NCI-H128 (cell line): ENCODE measurements around the gene CLPTM1.
"Not testable (repeated sequence)": the region's sequence is repeated elsewhere in the genome, so short reads cannot be mapped to it uniquely, and the experiment has no call there.

Source experiments
- DNase-seq: peaks from one replicate; lab custom pipeline; 2025; ENCODE audit not compliant: unreplicated experiment; lab: John Stamatoyannopoulos, UW

Gene CLPTM1

DNA sequence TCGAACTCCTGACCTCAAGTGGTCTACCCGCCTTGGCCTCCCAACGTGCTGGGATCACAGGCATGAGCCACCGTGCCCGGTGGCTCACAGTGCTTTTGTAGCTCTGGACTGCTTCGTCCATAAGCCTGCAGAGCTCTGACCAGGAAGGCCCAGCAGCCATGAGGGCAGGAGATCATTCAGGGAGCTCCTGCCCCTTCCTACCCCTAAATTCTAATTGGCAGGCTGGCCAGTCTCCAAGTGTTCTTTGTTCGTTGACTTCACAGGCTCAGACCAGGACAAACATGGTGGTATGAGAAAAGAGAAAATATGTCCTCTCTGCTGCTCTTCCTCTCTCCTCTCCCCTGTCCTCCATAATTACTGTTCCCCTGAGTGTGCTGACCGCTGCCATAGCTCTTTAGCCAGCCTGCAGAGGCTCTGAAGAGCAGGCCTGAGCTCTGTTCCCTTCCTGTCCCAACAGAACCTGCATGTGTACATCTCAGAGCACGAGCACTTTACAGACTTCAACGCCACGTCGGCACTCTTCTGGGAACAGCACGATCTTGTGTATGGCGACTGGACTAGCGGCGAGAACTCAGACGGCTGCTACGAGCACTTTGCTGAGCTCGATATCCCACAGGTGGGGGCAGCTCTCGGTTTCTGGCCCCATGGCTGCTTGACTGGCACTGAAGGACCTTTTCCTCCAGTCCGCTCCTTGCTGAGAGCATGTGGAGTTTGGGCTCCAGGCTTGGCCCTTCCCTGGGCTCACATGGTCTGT is 19.0 kb downstream of the CLPTM1 start:
- DNase-seq: no peak

DNA sequence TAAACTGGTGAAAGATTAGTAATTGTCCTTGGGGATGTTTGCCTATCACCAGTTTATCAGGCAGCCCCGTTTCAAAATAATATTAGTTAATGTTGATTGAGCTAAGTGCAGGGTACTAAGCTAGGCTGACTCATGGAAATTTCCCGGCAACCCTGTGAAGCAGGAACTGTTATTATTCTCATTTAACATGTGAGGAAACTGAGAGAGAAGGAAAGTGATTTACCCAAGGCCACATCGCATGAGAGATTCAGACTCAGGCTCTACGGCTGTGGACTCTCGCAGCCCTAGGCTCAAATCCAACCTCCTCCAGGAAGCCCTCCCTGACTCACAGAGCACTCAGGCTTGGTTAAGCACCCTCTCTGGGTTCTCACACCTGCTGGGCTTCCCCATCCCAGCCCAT is 19.7 kb downstream of the CLPTM1 start:
- DNase-seq: no peak

DNA sequence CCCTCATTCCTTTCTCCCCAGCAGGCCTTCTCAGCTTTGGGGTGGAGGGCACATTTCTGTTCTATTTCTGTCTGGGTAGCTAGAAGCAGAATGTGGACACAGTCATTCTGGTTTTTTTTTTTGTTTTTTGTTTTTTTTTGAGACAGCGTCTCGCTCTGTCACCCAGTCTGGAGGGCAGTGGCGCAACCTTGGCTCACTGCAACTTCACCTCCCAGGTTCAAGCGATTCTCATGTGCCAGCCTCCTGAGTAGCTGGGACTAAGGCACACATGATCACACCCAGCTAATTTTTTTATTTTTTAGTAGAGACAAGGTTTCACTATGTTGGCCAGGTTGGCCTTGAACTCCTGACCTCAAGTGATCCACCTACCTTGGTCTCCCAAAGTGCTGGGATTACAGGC is 20.3 kb downstream of the CLPTM1 start:
- no peak for DNase-seq

DNA sequence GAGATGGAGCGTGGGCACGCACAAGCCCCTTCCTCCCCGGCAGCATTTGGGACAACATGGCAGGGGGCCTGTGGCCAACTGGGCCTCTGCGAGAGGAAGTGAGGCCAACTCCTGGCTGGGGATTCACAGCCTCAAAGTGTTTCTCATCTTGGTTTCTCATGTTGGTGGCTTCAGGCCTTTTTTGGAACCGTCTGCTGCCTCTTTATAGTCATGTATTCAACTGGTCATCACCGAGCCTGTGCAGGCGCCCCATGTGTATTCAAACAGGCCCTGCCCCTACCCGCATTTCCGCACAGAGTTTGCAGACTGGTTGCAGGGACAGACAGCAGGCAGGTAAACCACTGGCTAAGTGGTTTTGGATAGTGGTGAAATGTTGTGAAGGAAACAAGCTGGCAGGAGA is 28.8 kb downstream of the CLPTM1 start:
- DNase-seq: no peak

DNA sequence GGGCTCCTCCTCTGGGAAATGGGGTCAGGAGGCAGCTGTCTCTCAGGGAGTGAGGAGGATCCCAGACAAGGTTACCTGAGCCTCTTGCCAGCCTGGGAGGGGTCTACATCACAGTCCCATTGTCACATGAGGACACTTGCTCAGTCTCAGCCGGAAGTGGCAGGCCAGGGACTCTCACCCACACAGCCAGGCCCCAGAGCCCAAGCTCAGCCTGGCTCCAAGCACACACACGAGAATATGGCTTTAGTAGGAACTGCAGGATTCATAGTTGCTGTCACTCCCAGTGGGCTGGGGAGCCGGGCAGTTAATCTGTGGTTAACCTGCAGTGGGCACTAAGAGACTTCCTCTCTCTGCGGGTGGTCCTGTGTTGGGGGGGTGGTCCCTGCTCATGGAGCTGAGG is 30.3 kb downstream of the CLPTM1 start:
- DNase-seq: no peak

DNA sequence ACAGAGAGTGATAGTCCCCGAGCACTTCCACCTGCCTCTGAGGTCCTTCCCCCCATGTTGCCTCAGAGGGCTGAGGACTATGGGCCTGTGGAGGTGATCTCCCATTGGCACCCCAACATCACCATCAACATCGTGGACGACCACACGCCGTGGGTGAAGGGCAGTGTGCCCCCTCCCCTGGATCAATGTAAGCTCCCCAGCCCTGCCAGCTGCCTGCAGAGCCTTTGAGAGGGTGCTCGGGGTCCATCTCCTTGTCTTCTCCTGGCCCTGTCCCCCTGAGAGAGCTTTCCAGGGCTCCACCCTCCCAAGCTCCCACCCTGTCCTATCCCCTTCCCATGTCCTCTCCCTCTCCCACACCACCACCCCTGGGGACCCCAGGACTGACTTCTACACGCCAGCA is 31.2 kb downstream of the CLPTM1 start:
- DNase-seq: no peak

DNA sequence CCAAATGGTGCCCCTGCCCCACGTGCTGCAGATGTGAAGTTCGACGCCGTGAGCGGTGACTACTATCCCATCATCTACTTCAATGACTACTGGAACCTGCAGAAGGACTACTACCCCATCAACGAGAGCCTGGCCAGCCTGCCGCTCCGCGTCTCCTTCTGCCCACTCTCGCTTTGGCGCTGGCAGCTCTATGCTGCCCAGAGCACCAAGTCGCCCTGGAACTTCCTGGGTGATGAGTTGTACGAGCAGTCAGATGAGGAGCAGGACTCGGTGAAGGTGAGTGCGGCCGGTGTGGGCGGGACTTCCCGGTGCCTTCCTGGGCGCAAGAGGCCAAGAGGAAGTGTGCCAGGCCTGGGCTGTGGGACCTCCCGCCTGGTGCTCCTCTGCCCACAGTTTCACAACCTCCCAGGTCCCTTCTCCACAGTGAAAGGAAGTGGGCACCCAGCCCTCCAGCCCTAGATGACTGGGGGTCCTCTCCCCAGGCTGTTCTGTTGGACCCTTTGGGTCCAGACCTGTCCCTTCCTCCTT is 32.0 kb downstream of the CLPTM1 start:
- no peak for DNase-seq

DNA sequence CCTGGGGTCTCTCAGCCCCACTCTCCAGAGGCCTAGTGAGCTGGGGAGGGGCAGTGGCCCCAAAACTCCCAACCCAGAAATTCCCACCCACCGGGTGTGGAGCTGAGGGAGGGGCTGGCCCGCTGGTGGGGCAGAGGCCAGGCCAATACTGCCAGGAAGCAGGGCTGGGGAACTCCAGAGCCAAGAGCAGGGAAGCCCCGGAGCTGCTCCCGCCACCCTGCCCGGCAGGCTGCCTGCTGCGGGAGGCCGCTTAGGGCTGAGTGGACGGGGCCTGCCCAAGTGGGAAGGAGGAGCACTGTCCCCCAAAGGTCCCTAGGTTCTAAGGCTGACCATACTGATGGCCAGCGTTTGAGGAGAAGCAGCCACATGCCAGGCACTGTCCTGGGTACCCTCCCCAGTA is 33.1 kb downstream of the CLPTM1 start:
- no peak for DNase-seq

DNA sequence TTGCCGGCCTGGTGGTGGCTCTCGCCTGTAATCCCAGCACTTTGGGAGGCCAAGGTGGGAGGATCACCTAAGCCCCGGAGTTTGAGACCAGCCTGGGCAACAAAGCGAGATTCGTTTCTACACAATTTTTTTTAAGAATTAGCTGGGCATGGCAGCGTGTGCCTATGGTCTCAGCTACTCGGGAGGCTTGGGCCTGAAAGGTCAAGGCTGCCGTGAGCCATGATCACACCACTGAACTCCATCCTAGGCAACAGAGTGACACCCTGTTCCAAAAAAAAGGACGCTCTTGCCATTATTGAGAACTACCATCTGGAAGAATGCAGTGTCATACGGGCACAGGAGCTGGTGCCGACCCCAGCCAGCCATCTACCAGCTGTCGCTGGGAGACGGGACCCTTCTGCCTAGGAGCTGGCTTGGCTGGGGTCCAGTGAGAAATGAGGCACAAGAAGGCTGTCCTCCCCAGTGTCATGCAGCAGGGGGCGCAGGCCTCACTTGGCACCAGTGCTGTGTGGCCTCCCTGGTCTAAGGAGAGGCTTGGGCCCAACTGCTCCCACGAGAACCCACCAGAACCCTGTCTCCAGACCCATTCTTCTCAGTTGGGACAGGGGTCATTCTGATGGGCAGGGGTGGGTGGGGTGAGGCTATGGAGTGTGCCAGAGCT is 33.8 kb downstream of the CLPTM1 start:
- DNase-seq: no peak

DNA sequence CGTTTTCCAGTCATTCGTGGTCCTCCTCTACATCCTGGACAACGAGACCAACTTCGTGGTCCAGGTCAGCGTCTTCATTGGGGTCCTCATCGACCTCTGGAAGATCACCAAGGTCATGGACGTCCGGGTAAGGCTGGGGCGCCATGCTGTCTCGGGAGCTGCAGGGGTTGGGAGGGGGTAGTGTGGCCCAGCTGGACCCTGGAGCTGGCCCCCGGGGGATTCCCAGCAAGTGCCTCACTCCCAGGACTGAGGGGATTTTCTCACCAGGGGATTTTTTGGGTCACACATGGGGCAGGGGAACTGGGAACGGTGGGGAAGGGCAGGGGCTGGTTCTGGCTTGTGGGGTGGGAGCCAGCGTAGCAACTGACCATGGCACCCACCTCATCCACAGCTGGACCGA is 35.3 kb downstream of the CLPTM1 start:
- no peak for DNase-seq

DNA sequence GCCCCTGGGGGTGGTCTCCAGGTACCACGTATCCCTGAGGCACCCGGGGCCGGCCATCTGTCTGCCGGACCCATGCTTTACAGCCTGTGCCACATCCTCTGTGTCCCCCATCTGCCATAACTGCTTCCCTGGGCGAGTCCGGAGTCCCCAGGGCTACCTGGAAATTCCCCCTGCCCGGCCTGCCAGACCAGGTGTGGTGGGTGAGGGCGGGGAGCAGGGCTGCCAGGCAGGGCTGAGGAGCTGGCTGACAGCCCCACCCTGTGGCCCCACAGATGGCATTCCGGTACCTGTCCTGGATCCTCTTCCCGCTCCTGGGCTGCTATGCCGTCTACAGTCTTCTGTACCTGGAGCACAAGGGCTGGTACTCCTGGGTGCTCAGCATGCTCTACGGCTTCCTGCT is 35.8 kb downstream of the CLPTM1 start:
- no peak for DNase-seq

DNA sequence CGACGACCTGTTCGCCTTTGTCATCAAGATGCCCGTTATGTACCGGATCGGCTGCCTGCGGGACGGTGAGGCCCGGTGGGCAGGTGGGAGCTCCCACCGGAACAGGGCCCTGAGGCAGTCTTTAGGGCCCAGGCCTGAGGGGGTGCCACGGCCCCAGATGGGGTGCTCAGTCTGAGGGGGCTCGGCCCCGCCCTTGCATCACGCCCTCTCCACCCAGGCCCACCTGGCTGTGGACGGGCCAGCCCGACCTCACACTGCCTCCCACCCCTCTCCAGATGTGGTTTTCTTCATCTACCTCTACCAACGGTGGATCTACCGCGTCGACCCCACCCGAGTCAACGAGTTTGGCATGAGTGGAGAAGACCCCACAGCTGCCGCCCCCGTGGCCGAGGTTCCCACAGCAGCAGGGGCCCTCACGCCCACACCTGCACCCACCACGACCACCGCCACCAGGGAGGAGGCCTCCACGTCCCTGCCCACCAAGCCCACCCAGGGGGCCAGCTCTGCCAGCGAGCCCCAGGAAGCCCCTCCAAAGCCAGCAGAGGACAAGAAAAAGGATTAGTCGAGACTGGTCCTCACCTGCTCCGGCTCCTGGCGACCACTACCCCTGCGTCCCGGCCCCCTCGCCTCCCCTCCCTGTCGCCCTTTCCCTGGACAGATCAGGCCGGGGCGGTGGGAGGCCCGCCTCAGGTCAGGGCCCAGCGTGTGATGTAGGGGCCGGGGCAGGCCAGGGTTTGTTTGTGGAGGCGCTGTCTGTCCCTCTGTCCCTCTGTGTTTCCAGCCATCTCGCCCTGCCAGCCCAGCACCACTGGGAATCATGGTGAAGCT is 37.4 kb downstream of the CLPTM1 start:
- DNase-seq: no peak

DNA sequence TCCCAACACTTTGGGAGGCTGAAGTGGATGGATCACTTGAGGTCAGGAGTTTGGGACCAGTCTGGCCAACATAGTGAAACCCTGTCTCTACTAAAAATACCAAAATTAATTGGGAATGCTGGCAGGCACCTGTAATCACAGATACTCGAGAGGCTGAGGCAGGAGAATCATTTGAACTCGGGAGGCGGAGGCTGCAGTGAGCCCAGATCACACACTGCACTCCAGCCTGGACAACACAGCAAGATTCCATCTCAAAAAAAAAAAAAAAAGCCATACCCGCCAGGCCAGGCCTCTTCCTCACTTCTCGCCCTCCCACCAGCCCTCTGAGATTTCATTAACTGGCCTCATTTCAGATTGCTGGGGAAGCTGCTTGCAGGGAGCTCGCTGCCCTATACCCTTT is 38.3 kb downstream of the CLPTM1 start:
- no peak for DNase-seq

DNA sequence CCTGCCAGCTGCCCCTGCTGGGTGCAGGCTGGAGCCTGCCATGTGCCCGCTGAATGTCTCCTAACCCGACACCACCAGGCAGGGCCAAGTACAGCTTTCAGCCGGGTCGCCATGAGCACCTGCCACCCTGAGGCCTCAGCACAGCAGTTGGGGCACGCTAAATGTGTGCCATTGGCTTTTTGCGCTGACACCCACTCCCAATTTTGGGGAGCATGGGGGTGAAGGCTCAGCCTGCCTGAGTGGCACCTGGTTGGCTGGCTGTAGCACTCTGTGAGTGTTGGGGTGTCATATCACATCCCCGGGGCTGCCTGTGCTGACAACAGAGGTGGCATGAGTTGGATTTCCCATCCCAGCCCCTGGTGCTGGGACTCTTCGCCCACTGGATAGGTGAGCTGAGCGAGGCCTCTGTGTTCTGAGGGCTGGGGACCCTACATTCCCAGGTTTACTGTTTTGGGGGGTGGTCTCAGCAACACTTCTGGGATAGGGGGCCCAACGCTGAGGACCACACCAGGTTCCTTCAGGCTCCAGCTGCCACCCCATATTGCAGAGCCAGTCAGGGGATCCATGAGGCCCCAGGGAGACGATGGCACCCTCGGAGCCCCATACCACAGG is 38.9 kb downstream of the CLPTM1 start:
- DNase-seq: no peak

DNA sequence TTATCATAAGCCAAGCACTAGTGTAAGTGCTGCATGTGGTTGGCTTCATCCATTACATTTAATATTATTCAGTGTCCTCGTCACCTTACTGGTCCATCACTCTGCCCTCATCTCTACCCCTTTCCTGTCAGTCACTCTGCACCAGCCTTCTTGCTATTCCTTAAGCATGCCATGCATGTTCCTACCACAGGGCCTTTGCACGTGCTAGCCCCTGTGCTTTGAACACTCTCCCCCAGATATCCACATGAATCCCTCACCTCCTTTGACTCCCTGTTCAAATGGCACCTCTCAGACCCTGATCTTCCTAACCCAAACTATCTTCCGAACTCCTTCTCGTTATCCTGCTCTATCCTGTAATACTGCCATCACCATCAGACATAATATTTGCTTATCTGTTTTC is 42.8 kb downstream of the CLPTM1 start:
- no peak for DNase-seq

DNA sequence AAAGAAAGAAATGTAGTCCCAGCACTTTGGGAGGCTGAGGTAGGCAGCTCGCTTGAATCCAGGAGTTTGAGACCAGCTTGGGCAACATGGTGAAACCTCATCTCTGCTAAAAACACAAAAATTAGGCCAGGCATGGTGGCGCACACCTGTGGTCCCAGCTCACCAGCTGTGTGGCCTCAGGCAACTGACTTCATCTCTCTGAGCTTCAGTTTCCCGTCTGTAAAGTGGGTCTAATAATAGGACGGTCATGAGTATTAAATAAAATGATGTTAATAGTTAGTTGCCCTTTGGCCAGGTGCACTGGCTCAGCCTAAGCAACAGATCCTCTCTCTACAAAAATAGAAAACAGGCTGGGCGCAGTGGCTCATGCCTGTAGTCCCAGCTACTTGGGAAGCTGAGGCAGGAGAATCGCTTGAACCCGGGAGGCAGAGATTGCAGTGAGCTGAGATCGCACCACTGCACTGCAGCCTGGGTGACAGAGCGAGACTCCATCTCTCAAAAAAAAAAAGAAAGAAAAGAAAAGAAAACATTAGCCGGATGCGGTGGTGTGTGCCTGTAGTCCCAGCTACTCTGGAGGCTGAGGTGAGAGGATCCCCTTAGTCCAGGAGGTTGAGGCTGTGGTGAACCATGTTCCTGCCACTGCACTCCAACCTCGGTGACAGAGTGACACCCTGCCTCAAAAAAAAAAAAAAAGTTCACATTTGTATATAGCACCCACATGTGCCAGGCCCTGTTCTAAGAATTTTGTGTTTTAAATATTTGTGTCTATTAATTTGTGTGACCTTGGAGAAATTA is 44.1 kb downstream of the CLPTM1 start:
- DNase-seq: not testable (repeated sequence)

DNA sequence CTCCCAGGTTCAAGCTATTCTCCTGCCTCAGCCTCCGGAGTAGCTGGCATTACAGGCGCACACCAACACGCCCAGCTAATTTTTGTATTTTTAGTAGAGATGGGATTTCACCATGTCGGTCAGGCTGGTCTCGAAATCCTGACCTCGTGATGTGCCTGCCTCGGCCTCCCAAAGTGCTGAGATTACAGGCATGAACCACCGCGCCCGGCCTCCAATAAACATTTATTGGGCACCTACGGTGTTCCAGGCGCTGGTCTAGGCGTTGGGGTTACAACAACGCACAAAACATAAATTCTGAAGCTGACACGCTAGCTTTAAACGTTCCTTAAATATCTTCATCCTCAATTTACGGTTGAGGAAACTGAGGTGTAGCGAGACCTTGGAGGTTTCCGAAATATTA is 45.5 kb downstream of the CLPTM1 start:
- DNase-seq: not testable (repeated sequence)

DNA sequence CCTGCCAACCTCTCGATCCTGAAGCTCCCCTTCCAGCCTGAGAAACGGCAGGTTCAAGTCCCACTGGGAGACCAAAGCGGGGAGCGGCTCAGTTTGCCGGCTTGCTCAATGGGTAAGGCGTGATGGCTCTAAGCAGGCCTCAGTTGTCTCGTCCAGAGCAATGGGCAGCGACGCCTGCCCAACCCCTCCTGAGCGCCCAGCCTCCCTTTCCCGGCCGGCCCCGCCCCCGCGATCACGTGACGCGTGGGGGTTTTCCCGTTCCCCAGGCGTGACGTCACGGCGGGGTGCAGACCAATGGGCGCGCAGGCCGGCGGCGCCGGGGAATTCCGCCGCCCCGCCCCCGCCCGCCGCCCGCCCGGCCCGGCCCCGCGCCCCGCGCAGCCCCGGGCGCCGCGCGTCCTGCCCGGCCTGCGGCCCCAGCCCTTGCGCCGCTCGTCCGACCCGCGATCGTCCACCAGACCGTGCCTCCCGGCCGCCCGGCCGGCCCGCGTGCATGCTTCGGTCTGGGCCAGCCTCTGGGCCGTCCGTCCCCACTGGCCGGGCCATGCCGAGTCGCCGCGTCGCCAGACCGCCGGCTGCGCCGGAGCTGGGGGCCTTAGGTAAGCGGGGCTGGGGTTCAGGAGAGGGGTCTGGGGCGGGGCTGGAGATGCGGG is 46.0 kb downstream of the CLPTM1 start, which contains the start of gene RELB:
RELB (plus strand) TSS at position 378 of the 653 bp plus-strand sequence; CDS start at position 494, 116 bp downstream.
- peak; percentile 68 for DNase-seq

DNA sequence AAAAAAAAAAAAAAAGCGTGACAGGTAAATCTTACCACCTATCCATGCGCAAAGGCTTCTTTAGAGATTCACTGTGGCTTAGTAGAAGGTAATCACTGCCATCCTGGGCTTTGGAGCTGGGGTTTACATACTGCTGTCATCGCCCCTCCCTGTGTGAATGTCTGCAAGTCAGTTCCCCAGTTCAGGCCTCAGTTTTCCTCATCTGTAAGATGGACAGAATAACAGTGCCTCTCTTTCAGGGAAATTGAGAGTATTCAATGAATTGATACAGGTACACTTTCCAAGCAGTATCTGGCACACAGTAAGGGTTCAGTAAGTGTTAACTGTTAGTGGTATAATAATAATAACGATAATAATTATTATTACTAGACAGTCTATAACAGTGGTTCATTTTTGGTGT is 48.3 kb downstream of the CLPTM1 start:
- DNase-seq: no peak

DNA sequence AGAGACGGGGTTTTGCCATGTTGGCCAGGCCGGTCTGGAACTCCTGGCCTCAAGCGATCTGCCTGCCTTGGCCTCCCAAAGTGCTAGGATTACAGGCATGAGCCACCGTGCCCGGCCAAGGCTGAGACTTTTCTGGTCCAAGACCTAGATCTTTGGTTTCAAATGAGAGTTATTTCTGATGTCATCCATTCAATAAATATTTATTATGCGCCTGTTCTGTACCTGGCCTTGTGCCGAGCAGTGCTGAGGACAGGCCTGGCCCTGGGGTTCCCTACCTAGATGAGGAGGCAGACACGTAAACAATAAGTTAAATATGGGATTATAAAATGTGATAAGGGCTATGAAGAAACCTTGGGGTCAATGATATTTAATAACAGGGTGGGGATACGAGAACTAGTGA is 50.6 kb downstream of the CLPTM1 start:
- DNase-seq: no peak
